HG02938 (cell line): Measurements from ENCODE around the gene MACF1.

Experiments used
- ATAC-seq: cut with Tn5 transposase; IDR thresholded peaks from one replicate; pipeline ENCODE4 v1.9.1; 2021; ENCODE audit warnings: mild to moderate bottlenecking, moderate library complexity; ENCODE audit not compliant: unreplicated experiment

Gene MACF1

DNA sequence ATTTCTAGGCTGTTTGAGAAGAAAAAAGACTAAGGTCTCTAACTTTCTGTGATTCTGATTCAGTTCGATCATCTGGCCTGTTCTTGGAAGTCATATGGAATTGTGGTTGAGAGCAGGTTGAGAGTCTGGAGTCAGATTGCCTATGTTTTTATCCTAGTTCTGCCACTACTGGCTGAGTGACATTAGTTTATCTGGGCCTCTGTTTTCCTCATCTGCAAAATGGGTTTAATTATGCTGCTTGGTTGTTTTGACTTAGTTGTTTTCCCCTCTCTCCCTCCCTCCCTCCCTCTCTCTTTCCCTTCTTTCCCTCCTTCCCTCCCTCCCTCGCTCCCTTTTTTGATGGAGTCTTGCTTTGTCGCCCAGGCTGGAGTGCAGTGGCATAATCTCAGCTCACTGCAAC is 6.2 kb downstream of the MACF1 start:
- no peak for ATAC-seq

DNA sequence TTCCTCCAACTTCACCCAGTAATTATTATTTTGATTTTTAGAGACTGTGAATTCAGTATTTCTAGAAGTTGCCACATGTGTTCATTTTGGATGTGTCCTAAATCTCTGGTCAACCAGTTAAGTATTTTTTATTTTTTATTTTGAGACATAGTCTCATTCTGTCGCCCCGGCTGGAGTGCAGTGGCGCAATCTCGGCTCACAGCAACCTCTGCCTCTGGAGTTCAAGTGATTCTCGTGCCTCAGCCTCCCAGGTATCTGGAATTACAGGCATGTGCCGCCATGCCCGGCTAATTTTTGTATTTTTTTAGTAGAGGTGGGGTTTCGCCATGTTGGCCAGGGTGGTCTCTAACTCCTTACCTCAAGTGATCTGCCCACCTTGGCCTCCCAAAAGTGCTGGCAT is 8.0 kb downstream of the MACF1 start:
- ATAC-seq: no peak

DNA sequence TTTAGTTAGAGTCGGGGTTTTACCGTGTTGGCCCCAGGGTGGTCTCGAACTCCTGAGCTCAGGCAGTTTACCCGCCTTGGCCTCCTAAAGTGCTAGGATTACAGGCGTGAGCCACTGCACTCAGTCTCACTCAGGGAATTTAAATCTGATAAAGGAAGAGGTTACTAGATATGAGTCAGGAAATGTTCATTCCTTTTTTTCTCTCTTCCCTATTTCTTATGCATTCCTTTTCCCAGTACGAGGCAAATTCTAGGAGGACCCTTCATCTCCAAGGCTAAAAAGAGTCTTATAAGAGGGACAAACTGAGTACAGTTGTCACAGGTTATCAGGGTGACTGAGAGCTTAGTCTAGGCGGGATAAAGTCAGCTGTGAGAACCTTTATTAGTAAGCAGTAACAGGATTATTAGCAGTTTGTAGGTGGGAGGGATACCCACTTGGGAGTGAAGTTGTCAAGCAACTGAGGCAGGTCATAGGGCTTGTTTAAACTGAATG is 9.1 kb downstream of the MACF1 start:
- ATAC-seq: no peak

DNA sequence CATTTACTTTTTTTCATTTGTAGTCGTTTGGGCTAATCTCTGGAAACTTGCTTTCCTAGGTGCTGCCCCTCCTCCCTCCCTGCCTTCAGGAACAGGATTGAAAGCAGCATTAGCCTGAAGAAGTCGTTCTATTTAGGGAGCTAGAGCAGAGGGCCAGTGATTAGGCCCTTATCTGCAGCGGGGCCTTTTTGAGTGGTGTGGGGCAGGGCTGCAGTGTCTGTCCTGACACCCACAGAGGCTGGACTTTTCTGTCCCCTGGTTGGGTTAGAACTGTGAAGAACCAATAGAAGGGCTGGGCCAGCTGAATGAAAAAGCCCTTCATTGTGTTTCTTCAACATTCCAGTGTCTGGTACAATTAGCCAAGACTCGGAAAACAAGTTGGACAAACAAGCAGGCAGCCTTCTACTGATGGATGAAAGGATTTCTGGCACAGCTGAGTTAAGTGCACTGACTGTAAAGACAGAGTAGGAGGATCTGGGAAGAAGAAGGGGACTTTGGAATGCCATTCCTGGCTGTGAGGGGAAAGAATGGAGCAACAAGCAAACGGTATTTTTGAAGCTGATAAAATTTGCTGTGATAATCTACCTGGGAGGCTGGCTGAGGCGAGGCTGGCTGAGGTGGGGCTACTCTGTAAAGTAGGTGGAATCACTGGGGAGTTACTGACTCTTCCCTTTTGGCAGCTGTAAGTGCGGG is 9.7 kb downstream of the MACF1 start:
- peak; percentile 6 for ATAC-seq

DNA sequence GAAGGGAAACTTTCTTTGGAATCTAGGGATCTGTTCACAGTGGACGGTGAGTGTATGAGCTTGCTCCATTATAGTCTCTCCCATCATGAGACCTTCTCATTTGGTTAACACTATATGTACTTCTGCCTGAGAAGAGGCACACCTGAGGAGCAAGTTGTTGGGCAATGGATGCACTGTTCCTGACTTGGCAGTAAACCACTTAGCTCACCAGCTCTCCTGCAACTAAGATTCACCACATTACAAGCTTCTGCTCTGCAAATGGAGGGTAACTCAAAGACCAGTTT is 10.2 kb downstream of the MACF1 start:
- peak; percentile 8 for ATAC-seq

DNA sequence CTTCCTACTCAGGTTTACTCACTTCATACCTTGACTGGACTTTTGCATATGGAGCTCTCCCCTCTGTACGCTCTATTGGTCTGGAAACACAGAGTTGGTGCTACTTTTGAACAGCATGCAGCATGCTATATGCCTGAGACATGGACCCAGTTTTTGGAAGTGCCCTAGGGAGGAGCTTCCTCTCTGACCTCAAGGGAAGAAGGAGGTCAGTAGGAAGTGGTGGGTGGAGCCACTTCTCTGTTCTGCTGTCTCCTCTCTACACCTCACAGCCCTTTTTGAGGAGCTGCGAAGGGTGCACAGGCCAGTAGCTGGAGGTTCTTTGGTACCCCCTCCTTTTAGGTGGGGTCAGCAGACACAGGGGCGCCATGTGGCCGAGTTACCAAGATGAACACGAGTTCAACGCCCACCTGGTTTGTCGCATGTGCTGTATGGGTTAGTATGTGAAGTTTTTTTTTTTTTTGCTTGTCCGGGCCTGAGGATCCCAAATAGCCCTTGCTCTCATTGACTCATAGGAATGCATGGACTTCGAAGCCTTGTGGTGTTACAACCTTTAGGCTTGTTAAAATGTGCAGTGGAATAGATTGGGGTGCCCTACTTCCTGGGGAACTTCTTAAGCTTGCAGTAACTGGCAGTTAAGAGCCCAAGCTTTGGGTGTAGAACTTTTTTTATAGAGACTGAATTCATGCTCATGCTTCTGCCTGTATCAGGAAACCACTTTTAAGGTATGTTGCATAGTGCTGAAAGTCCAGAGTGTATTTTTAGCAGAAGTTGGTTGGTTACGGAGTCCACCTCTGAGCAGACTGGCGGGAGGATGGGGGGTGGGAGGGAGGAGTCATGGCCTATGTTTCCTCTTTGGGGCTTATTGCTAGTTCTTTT is 10.7 kb downstream of the MACF1 start:
- peak; percentile 53 for ATAC-seq

DNA sequence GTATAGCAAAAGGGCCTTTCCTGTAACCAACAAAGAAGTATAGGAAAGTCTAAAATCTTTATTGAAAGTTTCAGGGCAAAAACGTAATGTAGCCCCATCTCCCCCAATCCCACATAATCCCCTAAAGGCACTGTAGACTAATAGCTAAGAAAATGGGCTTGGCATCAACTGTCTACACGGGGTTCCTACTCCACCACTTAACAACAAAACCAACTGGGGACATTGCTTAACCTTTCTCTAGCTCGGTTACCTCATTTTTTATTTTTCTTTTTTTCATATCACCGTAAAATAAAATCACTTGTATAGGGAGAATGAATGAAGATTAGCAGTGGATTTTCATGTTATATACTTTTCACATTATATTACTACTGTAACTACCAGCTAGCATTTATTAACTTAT is 12.3 kb downstream of the MACF1 start:
- no peak for ATAC-seq

DNA sequence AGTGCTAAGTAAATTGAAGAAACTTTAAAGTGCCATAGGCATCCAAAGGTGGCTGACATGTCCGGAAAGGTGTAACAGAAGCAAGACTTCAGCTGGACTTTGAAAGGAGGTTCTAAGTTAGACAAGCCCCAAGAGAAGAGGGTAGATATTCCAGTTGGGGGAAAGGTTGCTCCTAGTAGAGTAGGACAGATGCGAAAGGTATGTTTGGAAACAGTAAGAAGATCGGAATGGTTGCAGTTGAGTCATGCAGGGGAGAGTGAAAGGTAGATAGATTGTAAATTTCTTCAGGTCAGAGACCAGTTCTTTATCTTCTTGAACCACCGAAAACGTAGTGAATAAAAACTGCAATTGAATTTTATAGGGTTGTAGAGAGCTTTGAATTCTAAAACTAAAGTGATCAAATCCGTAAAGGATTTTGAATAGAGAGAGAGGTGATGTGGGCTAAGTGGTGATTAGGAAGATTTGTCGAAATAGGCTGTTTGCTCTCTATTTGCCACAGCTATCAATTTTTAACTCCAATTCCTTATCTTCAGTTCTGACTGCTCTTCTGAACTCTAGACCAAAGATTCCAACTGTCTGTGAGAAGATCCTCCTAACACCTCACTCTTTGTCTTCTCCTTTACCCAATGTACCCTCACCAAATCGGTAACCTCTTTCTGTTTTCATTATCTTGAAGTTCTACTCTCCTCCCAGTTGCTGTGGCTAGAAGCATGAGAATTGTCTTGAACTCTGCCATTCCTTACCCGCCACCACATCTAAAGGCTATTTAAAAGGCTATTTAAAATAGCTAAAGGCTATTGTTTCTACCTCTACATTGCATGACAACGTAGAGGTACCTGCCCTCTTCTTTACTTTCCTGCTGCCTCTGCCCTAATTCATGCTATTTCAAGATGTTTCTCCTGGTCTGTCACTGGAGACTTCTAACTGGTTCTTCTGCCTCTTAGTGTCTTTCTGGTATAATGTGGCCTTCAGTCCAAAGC is 16.7 kb downstream of the MACF1 start:
- ATAC-seq: no peak

DNA sequence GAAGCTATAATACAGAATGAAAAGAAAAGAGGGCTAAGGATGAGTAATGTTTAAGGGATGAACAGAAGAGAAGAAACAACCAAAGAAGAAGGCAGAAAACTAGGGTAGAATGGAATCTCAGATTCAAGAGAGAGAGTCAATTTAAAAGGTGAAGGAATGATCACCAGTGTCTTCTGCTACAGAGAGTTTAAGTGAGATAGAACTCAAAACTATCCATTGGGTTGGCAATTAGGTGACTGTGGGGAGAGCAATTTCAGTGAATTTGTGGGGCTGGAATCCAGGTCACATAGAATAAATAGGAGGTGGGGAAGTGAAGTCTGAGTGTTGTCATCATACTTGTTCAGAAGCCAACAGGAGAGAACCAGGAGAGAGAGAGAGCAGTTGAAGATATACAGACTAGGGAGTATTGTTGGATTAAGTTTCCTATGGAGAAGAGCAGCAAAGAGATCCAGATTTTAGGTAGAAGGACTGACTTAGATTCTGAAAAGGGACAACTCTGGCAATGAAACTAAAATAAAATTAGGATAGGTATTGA is 19.9 kb downstream of the MACF1 start:
- no peak for ATAC-seq

DNA sequence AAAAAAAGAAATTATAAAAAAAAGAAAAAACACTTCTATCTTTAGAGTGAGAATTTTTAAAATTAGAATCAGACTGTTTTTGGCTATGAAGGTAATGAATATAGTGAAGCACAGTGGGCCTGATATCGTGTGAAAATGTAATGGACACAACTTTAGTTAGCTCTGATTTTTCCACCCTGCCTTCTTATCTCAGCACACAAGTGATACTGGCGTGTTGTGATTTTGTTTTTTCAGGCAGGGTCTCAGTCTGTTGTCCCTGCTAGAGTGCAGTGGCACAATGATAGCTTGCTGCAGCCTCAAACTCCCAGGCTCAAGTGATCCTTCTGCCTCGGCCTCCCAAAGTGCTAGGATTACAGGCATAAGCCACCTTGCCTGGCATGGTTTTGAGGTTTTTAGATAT is 22.3 kb downstream of the MACF1 start:
- no peak for ATAC-seq

DNA sequence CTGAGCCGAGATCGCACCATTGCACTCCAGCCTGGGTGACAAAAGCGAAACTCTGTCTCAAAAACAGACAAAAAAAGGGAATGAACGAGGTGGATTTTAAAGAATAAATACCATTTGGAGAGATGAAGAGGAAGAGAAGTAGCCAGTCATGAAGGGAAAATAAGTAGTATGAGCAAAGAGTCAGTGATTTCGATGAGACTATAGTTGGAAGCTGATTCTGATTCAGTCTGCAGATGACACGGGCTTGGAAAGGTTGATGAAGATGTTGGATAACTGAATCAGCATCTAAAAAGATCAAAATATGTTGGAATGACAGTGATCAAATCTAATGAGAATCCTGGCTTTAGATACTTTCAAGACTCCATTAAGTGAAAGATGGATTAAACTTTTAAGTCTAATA is 23.8 kb downstream of the MACF1 start:
- no peak for ATAC-seq

DNA sequence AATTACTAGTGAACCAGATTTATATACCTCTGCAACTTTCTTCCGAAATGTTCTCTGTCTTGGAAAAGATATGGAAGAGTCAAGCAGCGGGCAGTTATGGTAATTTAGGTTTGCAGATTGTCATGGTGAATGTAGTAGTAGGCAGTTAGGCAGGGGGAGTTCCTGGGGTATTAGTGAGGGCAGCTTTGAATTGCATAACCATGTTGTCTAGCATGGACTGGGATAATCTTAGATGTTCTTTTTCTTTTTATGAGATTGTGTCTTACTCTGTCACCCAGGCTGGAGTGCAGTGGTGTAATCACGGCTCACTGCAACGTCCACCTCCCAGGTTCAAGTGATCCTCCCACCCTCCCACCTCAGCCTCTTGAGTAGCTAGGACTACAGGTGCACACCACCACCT is 25.0 kb downstream of the MACF1 start:
- no peak for ATAC-seq

DNA sequence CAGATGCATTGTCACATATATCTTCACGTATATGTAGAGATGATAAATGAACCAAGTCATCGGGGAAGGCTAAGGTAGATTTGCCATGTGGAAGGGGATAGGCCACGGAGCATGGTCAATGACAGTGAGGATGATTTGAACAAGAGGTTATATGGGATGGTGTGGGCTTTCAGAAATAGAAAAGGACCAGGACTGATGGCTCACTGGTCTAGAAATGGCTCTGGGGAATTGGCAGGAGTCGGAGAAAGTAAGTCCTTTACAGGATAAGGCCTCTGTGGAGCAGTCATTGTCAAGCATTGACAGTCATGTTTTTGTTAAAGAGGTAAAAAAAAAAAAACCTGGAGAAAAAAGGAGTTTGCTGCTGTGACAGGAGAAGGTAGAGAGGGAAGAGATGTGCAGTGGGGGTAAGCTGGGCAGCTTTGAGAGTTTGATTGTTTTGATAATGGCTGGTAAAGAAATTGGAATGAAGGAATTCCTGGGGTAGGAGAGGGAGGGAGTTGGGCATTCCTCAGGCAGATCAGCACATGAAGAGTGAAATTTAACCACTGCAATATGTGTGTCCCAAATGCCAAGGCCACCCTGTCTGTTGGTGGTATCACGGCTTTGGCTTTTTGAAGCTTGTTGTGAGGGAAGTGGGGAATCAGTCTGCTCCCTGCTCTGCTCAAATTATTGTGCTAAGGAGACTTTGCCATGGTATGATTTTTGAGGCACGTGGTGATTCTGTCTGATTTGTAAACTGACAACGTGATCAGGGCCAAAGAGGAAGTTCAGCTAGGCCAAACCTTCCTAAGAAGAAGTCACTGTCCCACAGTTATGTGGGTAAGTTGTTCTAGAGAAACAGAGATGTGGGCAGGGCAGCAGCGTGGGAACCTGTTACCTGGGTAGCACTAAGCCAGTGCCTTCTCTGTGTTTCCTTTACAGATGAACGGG is 26.0 kb downstream of the MACF1 start:
- peak; percentile 61 for ATAC-seq

DNA sequence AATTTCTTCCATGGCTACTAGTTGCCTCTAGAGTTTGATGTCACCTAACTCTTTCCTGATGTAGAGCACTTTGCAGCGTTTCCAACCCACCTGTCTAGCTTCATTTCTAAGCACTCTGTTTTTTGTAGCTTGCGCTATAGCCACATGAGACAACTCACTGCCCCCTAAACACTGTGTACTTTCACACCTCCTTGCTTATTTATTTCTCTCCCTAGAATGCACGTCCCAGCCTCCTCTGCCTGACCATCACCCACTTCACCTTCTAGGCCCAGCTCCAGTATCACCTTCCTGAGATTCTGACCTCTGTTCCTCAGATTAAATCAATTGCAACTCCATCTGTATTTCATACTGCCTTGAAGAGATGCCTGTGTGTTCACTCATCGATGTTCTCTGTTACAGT is 32.5 kb downstream of the MACF1 start:
- no peak for ATAC-seq

DNA sequence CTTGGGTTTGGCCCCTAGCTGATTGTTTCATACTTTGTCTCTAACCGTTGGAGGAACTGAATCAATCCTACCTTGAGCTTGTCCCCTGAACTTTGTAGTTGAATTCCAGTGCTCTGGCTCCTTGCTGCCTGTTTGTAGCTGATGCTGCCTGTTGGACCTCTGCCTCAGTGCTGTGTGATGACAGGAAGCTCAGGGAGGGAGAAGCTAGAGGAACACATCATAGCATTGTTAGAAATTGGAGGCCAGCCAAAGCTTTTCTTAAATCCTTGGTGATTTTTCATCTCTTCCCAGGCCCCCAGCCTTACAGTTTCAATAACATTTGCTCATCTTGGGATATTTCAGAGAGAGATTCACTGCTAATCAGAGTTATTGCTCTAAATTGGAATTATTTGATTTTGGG is 34.0 kb downstream of the MACF1 start:
- no peak for ATAC-seq

DNA sequence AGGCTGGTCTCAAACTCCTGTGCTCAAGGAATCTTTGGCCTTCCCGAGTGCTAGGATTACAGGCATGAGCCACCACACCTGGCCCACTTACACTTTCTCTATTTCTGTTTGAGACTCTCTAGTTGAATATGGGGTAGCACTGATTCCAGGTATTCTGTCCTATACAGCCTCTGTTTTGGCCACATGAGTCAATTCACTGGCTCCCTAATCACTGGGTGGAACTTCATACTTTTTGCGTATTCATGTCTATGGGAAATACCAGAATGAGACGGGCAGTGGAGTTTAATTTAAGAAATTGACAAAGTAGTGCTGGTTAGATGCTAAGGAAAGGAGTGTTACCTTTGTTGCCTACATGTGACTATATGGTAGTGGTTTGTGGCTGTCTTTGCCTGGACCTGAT is 35.5 kb downstream of the MACF1 start:
- ATAC-seq: no peak

DNA sequence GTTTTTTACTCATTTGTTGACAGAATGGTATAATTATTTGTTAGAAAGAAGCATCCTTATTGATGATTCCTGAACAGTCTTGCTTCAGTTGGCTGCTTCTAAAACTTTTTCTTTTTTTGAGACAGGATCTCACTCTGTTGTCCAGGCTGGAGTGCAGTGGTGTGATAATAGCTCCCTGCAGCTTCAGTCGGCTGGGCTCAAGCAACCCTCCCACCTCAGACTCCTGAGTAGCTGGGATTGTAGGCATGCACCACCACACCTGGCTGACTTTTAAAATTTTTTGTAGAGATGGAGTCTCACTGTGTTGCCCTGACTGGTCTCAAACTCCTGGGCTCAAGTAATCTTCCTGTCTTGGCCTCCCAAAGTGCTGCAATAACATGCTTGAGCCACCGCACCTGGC is 38.8 kb downstream of the MACF1 start:
- ATAC-seq: no peak

DNA sequence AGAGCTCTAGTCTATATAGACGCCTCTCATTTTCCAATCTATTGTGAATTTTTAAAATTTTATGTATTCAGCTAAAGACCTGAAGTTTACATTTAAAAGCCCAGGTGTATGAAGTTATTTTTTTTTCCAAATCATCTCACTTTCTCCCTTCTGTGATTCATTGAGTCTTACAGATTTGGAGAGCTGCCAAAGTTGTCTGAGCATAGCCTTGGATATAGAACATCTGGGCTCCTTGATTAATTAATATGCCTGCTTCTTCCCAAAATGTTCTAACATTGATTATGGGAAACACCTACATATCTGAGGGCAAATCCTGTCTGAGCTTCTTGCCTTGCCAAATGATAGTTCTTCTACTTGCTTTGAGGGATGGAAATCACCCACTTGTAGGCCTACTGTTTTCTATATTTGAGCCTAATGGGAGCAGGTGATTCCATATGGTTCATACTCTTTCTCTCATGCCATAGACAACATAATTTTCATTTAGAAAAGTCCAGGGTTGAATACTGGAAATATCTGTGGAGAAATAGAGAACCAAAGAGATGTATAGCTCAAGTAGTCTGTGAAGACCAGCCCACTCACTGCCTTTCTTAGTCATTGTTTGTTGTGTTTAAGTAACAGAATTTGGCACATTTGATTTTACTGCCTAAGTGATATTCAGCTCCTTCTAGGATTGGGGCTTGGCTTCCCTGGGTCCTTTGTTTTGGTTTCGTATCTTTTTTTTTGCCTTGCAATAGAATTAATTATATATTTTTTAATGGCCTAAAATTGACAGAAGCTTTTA is 46.2 kb downstream of the MACF1 start:
- no peak for ATAC-seq

DNA sequence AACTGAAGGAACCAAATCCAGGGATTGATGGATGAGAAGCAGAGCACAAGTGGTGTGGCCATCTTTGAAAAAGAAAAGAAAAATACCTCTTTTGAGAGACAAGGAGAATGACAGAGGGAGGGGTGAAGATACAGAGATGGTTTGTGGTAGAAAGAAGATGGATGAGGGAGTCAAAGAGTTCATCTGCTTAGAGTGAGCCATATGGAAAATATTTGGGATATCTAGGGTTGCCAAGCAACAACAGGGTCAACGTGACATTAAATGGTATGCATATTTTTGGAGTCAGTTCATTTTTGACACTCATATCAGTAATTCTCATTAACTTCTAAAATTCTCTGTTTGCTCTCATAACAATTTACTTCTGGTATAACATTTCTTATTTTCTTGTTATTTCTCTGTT is 50.7 kb downstream of the MACF1 start:
- no peak for ATAC-seq
